Osteoblast (primary cell): ENCODE results near the gene RBM18. TPM values are rescaled to one million over a fixed set of nuclear protein-coding genes. Genes with fewer than 3 reads are reported as not detected.

Experiments used
- DNase-seq: peaks from one replicate; pipeline ENCODE4 v3.0.0; 2011; ENCODE audit warnings: low spot score, mixed read lengths; ENCODE audit not compliant: insufficient read length; ENCODE audit errors: missing footprints
- H2AFZ ChIP-seq: 2 replicates; pipeline ENCODE4 v1.6.0; 2011; ENCODE audit warnings: mild to moderate bottlenecking, low read length
- H3K27ac ChIP-seq: 2 replicates; pipeline ENCODE4 v1.5.1; 2011; ENCODE audit warnings: mild to moderate bottlenecking, low read depth, low read length, moderate library complexity
- H3K27me3 ChIP-seq: 2 replicates; pipeline ENCODE4 v1.6.0; 2012; ENCODE audit warnings: mild to moderate bottlenecking, control low read depth, inconsistent platforms, low read length, moderate library complexity; ENCODE audit not compliant: insufficient read depth
- H3K36me3 ChIP-seq: 2 replicates; pipeline ENCODE4 v1.5.1; 2011; ENCODE audit warnings: mild to moderate bottlenecking, low read length, control low read depth, moderate library complexity; ENCODE audit not compliant: insufficient read depth
- H3K4me1 ChIP-seq: 2 replicates; pipeline ENCODE4 v1.5.1; 2011; ENCODE audit warnings: mild to moderate bottlenecking, low read length, control low read depth, moderate library complexity; ENCODE audit not compliant: insufficient read depth
- H3K4me2 ChIP-seq: 2 replicates; pipeline ENCODE4 v1.6.0; 2011; ENCODE audit warnings: mild to moderate bottlenecking, low read length; ENCODE audit not compliant: insufficient read depth
- H3K4me3 ChIP-seq: fragments of 200-600 bp; sonication (generic); 3 replicates; pipeline ENCODE4 v1.5.1; 2012; ENCODE audit warnings: mild to moderate bottlenecking, low read length, inconsistent platforms; ENCODE audit not compliant: insufficient read depth
- H3K79me2 ChIP-seq: 2 replicates; pipeline ENCODE4 v1.6.0; 2012; ENCODE audit warnings: mild to moderate bottlenecking, low read length, control low read depth, inconsistent platforms; ENCODE audit not compliant: insufficient read depth
- H3K9me3 ChIP-seq: 2 replicates; pipeline ENCODE4 v1.5.1; 2011; ENCODE audit warnings: low read depth, low read length, control low read depth
- H4K20me1 ChIP-seq: 2 replicates; pipeline ENCODE4 v1.6.0; 2012; ENCODE audit warnings: mild to moderate bottlenecking, low read length, control low read depth; ENCODE audit not compliant: insufficient read depth
- total RNA-seq: library from RNA; depleted of rRNA; stranded (reverse); fragments of >200 nt; gene quantifications from 2 replicates; pipeline ENCODE4 v1.2.3, GENCODE V29; 2012
- TF ChIP-seq, protein P1 (sequence below): IDR thresholded peaks from 2 replicates; pipeline ENCODE4 v1.5.1; 2011; ENCODE audit warnings: mild to moderate bottlenecking, low read depth, low read length, moderate library complexity; ENCODE audit errors: extremely low read depth

RBM18 gene
- total RNA-seq, 1 donor, result 10.9 TPM

DNA sequence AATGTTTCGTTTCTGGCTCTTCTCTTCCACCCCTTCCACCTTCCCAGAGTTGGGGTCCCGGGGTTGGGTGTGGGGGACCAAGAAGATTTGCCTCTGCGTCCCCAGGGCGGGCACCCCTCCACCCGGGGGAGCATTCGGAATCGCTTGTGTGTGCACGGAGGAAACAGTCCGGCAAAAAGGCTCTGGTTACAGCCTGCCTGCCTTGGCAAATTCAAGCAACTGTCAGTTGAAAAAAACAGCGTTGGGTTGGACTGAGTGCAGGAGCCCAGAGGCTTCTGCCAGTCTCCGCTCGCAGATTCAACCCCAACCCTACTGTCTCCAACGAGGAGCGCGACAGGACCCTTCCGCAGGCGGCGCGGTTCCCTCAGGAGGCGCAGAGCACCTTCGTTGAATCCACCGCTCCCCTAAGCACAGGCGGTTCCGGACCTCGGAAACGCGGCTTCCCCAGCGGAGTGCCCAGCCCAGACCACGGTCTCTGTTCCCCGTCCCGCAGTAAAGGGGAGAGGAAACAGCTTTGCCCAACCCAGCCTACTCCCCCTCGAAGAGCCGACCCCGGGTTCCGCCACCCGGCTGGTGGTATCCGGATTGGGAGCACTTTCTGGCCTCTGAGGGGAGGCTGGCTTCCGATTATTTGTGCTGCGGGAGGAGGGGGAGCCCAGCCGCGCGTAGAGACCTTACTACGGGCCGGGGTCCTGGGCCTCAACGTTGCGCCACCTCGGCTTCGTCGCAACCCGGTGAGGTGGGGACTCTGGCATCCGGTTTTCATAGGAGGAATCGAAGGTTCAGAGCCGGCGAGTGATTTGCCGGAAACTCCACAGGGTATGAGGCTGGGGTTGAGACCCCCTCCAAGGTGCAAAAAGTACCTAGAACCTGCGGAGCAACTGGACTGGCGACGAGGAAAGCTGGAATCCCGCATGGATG lies 45.4 kb downstream of the RBM18 start:
- Histone ChIP-seq H3K27me3 (peaks cover 98% of the 10 kb centered on the region), H3K9me3 (no peaks in the 10 kb centered on the region), H3K4me2 (peak overlapping the region; percentile 67), H3K4me3 (peak overlapping the region; percentile 55), H2AFZ (peak overlapping the region; percentile 50), H3K36me3 (no peaks in the 10 kb centered on the region), H3K4me1 (peaks cover 11% of the 10 kb centered on the region), H4K20me1 (no peaks in the 10 kb centered on the region), H3K79me2 (no peaks in the 10 kb centered on the region), H3K27ac (no peak overlapping the region)
- TF ChIP-seq, protein P1, sequence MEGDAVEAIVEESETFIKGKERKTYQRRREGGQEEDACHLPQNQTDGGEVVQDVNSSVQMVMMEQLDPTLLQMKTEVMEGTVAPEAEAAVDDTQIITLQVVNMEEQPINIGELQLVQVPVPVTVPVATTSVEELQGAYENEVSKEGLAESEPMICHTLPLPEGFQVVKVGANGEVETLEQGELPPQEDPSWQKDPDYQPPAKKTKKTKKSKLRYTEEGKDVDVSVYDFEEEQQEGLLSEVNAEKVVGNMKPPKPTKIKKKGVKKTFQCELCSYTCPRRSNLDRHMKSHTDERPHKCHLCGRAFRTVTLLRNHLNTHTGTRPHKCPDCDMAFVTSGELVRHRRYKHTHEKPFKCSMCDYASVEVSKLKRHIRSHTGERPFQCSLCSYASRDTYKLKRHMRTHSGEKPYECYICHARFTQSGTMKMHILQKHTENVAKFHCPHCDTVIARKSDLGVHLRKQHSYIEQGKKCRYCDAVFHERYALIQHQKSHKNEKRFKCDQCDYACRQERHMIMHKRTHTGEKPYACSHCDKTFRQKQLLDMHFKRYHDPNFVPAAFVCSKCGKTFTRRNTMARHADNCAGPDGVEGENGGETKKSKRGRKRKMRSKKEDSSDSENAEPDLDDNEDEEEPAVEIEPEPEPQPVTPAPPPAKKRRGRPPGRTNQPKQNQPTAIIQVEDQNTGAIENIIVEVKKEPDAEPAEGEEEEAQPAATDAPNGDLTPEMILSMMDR, result no peak
- peak; percentile 95 for DNase-seq

DNA sequence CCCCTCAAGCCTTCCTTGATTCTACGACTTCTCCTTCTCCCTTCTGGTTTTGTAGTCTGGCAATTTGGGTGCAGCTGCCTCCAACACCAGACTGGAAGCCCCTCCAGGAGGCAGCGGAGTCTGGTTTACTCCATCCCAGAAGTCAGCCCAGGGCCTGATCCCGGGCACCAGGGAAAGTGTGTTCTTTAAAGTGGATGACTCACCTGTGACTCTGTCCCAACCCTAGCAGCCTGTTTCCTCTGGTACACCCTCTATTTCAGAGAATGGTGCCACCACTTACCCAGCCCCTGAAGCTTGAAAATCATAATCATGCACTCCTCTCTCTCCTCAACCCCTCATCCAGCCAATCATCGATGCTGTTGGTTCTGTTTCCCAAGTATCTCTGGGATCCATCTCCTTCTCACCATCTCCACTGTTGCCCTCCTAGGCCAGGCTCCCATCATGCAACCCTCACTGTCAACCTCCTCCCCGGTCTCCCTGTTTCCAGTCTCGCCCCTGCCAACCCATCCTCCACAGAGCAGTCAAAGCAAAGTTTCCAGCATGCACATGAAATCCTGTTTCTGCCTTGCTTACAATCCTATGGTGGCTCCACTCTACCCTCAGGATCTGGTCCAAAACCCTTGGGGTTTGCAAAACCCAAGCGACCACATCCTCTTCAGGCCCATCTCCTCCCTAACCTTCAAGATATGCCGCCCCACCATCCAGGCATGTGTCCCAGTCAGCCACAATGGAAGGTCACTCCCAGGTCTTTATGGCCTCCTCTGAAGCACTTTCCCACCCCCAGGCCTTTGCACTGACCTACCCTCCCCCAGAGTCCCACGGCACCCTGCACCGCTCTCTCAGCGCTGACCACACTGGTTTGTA lies 46.3 kb downstream of the RBM18 start:
- peak; percentile 93 for DNase-seq

DNA sequence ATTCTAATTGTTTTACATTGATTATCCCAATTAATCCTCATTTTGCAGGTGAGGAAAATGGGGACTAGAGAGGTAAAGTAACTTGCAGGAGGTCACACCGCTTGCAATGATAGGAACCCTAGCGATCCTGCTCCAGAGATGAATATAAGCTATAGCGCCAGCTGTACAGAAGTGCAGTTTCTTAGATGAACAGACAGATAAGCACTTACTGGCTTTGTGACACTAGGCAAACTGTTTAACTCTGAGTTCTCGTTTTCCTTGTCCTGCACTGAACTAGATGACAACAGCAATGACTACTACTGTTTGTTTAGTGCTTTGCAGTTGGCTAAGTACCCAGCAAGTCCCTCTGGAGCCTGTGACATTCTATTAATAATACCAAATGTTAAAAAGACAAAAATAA lies 47.0 kb downstream of the RBM18 start:
- Histone ChIP-seq H4K20me1 (no peaks in the 10 kb centered on the region), H3K36me3 (no peaks in the 10 kb centered on the region), H3K4me2 (no peak overlapping the region), H3K79me2 (no peaks in the 10 kb centered on the region), H2AFZ (no peak overlapping the region), H3K27me3 (peaks cover 97% of the 10 kb centered on the region), H3K27ac (no peak overlapping the region), H3K9me3 (no peaks in the 10 kb centered on the region), H3K4me1 (peaks cover 11% of the 10 kb centered on the region), H3K4me3 (no peak overlapping the region)
- DNase-seq, result peak; percentile 69
- TF ChIP-seq, protein P1, result no peak

More for the DNA sequence above, 46.3 kb downstream of the RBM18 start:
- Histone ChIP-seq H3K4me1 (peaks cover 11% of the 10 kb centered on the region), H3K27ac (no peak overlapping the region), H3K36me3 (no peaks in the 10 kb centered on the region), H3K4me3 (peak overlapping the region; percentile 55), H3K4me2 (peak overlapping the region; percentile 67), H4K20me1 (no peaks in the 10 kb centered on the region), H3K9me3 (no peaks in the 10 kb centered on the region), H3K79me2 (no peaks in the 10 kb centered on the region), H3K27me3 (peaks cover 96% of the 10 kb centered on the region), H2AFZ (peak overlapping the region; percentile 50)
- TF ChIP-seq, protein P1, result no peak
